Effector CD4-positive, alpha-beta T cell (primary cell): ENCODE data around the gene COL23A1.
A peak's percentile ranks its signal among the peaks of the same experiment; 100 is the strongest.

ENCODE experiments used
- DNase-seq: peaks from one replicate; pipeline ENCODE4 v3.0.0-alpha.2; 2020

COL23A1 gene

GRCh38 chr5:178215280-178216002, 374.8 kb downstream of the COL23A1 start:
- DNase-seq = no peak

DNA sequence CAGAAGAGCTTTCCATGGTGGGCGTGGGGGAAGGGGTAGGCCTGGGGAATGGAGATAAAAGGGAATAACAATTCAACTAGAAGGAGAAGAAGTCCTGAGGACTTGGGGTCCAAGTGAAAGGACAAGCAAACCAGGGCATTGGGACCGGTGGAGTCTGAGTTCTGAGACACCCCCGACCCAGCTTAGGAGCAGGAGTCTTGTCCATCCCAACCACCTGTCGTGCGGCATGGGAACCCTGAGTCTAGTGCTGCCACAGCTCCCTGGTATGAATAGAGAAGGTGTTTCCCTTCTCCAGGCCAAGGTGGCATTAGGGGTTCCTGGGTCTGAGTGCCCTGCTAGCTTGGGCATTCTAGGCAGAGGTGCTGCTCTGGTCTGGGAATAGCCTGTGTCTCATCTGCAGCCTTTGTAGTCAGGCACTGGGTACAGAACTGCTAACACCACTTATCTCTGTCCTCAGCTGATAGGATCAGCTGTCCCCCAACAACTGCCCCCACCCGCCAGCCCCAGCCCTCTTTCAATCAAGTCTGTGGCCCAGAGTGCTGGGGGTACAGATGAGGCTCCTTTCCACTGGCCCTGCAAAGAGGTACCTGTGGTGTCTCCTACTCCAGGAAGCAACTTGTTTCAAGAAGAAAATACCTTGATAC, 375.9 kb downstream of the COL23A1 start:
- DNase-seq = no peak

DNA sequence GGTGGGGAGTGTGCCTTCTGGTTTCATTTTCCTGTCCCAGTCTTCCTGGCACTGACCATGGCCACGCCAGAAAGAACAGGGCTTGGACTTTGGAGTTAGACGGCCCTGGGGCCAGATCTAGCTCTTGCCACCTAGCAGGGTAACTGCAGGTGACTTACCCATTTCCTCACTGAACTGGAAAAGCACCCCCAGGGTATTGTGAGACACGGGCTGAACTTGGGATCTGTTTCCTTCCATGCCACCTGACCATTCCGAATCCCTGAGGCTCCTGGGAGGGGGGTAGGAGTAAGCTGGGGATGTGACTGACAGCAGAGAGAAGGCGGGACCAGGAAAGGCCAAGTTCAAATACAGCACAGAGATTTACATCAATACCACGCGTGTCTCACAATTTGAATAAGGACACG, 376.4 kb downstream of the COL23A1 start:
- no peak for DNase-seq

- DNase-seq = no peak
These were observed 377.2 kb downstream of the COL23A1 start for GRCh38 chr5:178213003-178213461.

GRCh38 chr5:178212241-178213002, 377.8 kb downstream of the COL23A1 start:
- DNase-seq = no peak

DNA sequence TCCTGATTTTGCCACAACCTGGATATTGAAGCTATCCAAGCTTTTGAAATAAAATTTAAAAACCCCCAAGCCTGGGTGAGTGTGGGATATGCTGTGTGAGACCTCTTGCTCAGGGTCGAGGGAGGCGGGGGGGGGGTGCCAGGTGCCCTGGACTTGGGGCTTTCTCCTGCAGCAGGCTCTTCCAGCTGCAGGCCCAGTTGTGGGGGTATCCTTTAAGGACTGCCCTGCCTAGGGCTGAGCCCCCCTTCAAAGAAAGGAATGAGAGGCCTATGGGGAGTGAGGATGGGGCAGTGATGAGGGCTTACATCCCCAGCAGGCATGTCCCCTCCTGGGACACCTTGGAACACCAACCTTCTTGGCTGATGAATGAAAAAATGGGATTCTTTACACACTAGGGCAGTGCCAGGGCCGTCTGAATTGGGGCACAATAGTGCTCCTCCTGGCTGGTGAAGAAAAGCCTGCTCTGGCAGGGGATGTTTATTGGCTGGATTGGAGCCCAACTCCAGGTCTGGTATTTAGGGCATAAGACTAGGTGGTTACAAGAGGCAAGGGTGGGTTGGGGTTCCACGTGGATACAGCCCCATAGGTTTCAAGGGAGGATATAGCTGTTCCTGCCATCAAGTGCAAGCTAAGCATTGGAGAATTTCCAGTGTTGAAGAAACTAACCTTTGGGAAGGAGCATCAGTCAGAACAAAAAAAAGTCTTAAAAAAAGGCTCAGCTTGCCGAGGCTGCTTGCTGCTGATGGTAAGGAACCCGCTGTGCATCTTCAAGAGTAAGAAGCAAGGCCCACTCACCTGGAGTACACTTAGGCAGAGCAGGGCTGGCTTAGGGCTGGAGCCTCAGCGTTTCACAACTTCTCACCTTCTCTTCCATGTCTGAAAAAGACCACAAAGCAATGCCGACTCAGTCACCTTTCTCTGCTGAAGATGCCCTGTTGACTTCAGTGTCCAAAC, 378.8 kb downstream of the COL23A1 start:
- DNase-seq = no peak

- no peak for DNase-seq
These were observed 379.5 kb downstream of the COL23A1 start for GRCh38 chr5:178210686-178211085.

GRCh38 chr5:178210073-178210535, 380.1 kb downstream of the COL23A1 start:
- DNase-seq = no peak

- DNase-seq = no peak
These were observed 380.7 kb downstream of the COL23A1 start for GRCh38 chr5:178209334-178210072.

- DNase-seq = no peak
These were observed 381.5 kb downstream of the COL23A1 start for GRCh38 chr5:178208540-178209227.

GRCh38 chr5:178207917-178208280, 382.3 kb downstream of the COL23A1 start:
- no peak for DNase-seq

- DNase-seq = no peak
These were observed 382.8 kb downstream of the COL23A1 start for GRCh38 chr5:178207183-178207916.

- no peak for DNase-seq
These were observed 383.8 kb downstream of the COL23A1 start for GRCh38 chr5:178206166-178207101.

DNA sequence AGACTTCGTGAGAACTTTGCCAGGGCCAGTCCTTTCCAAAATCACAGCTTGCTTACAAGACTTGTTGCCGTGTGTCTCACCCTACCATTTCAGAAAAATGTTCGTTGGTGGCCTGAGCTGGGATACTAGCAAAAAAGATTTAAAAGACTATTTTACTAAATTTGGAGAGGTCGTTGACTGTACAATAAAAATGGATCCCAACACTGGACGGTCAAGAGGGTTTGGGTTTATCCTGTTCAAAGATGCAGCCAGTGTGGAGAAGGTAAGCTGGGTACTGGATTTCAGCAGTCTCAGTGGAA, 384.5 kb downstream of the COL23A1 start:
- DNase-seq = no peak

DNA sequence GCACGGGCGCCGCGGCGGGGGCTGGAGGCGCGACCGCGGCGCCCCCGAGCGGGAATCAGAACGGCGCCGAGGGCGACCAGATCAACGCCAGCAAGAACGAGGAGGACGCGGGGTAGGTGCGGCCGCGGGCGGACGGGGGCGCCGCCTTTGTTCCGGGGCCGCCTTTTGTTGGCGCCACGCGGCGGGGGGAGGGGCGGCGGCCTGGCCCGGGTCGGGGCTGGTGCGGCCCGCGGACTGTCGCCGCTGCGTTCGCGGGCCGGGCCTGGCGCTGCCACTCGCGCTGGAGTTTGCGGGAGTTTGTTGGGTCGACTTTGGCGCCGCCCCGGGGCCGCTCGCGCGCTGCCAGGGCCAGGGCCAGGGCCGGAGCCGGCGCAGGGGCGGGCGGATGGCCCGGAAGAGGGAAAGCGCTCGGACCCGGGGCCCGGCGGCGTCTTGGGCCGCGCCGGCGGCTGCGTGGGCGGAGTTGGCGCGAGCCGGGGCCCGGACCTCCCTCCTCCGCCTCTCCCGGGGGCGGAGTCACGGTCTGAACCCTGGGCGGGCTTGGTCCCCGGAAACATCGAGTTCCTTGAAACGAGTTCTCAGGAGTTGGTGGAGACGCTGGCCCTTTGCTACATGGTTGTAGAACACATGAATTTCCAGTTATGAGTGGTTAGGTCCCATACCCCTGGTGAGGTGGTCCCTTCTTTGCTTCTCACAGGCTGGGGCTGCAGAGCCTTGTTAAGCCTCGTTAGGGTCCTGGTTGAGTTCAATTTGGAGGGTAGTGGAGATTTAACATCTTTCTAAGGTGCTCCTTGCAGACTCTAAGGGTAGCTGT, 385.1 kb downstream of the COL23A1 start:
- DNase-seq = peak; percentile 60

GRCh38 chr5:178204182-178204934, 385.8 kb downstream of the COL23A1 start, which contains the start of gene HNRNPAB:
TSS of gene HNRNPAB (plus strand) at chr5:178204533. CDS start at chr5:178204838, 305 bp downstream.
- peak; percentile 96 for DNase-seq

GRCh38 chr5:178203670-178204181, 386.5 kb downstream of the COL23A1 start:
- DNase-seq = peak; percentile 9
